ENCODE data around the gene MAPK10. TPM values are rescaled to one million over a fixed set of nuclear protein-coding genes. Genes with fewer than 3 reads are reported as not detected.

MAPK10 gene
- total and polyA plus RNA-seq, 4 donors, result 0.82 to 3.6 (median 2.3) TPM

- TF ChIP-seq RAD21 (IDR thresholded peaks at IDR 0.05) (no peak), EGR1 (IDR thresholded peaks at IDR 0.05; ENCODE audit: low read depth in 2 of 2) (no peak), GABPA (IDR thresholded peaks at IDR 0.05 in 1 of 2, conservative IDR thresholded peaks at IDR 0.05 in 1 of 2) (no peak), YY1 (IDR thresholded peaks at IDR 0.05) (no peak), RXRA (IDR thresholded peaks at IDR 0.05) (no peak)
These were observed 57.6 kb downstream of the MAPK10 start (continued) for GRCh38 chr4:86302251-86302650.

DNA sequence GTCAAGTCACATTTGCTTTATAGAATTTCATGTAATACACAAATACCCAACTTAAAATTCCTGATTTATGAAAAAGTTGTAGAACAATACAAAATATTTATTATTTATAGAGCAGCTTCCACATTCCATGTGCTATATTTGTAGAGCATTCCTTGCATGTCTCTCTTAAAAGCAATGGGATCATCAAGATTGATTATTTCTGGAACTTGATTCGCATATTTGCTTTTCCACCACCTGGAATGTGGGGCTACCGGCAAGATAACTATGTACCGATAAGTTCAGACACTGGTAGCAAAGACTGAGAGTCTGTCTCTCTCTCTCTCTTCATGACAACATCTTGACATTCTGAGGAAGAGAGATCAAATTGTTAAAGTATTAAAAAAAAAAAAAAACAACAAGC, 59.3 kb downstream of the MAPK10 start:
- no peak overlapping the region for H3K9ac ChIP-seq (ENCODE audit: low read depth in 1 of 2, low read length in 2 of 2)
- no peaks in the 10 kb centered on the region for H3K4me1 ChIP-seq (ENCODE audit: control insufficient read depth in 4 of 4, insufficient read depth in 4 of 4, low read length in 3 of 4)
- no peaks in the 10 kb centered on the region for H3K27me3 ChIP-seq (ENCODE audit: control insufficient read depth in 4 of 4, insufficient read depth in 4 of 4, low read length in 3 of 4)
- H3K4me3 ChIP-seq (ENCODE audit: low read depth in 1 of 3, low read length in 3 of 3), result no peak overlapping the region
- no peaks in the 10 kb centered on the region for H3K36me3 ChIP-seq (ENCODE audit: control insufficient read depth in 4 of 4, insufficient read depth in 3 of 4, low read depth in 1 of 4, low read length in 3 of 4)
- no peak for DNase-seq (ENCODE audit: low spot score)
- WGBS, result 32% methylated on average over 3 of the region's 3 CpGs
- H3K9me3 ChIP-seq (ENCODE audit: control insufficient read depth in 4 of 4, low read length in 3 of 4), result peaks cover 0 to 4% (median 1%) of the 10 kb centered on the region in 4 donors
- no peak overlapping the region for H3K27ac ChIP-seq (ENCODE audit: low read depth in 1 of 2, low read length in 2 of 2)
- TF ChIP-seq RAD21 (IDR thresholded peaks at IDR 0.05), result no peak
- TF ChIP-seq MAX (IDR thresholded peaks at IDR 0.05), result no peak
- no peak for TF ChIP-seq RXRA (IDR thresholded peaks at IDR 0.05)
- no peak for TF ChIP-seq HNF4G (IDR thresholded peaks at IDR 0.05)
- no peak for TF ChIP-seq ATF3 (IDR thresholded peaks at IDR 0.05)
- TF ChIP-seq FOXA2 (IDR thresholded peaks at IDR 0.05), result no peak
- TF ChIP-seq NR2F2 (IDR thresholded peaks at IDR 0.05), result no peak
- TF ChIP-seq ZBTB33 (IDR thresholded peaks at IDR 0.05), result no peak
- no peak for TF ChIP-seq GABPA (IDR thresholded peaks at IDR 0.05 in 1 of 2, conservative IDR thresholded peaks at IDR 0.05 in 1 of 2)
- TF ChIP-seq HNF4A (conservative IDR thresholded peaks at IDR 0.05), result no peak
- no peak for TF ChIP-seq FOXA1 (IDR thresholded peaks at IDR 0.05)
- TF ChIP-seq SP1 (IDR thresholded peaks at IDR 0.05), result no peak
- TF ChIP-seq JUND (IDR thresholded peaks at IDR 0.05), result no peak
- no peak for TF ChIP-seq TAF1 (conservative IDR thresholded peaks at IDR 0.05)
- TF ChIP-seq REST (IDR thresholded peaks at IDR 0.05), result no peak
- TF ChIP-seq CTCF (IDR thresholded peaks at IDR 0.05; ENCODE audit: low read depth, low read length, missing input control), result no peak
- no peak for TF ChIP-seq EGR1 (IDR thresholded peaks at IDR 0.05; ENCODE audit: low read depth in 2 of 2)
- TF ChIP-seq YY1 (IDR thresholded peaks at IDR 0.05), result no peak

Data from liver (tissue), 9 donors.